SU-DHL-6 (cell line): ENCODE measurements around the gene SPCS2.

ENCODE experiments used
- H2AFZ ChIP-seq: fragments of 200-600 bp; sonication (generic); 2 replicates; pipeline ENCODE4 v1.6.1; 2014; ENCODE audit warnings: low read depth, mild to moderate bottlenecking, moderate library complexity, mixed read lengths, antibody characterized with exemption, low read length; ENCODE audit not compliant: severe bottlenecking
- H3F3A ChIP-seq: fragments of 200-600 bp; shearing (Covaris generic); 2 replicates; pipeline ENCODE4 v1.6.0; 2016; ENCODE audit warnings: antibody characterized with exemption, mild to moderate bottlenecking; ENCODE audit not compliant: insufficient read depth
- H3K27ac ChIP-seq: fragments of 200-600 bp; sonication (generic); 2 replicates; pipeline ENCODE4 v1.5.1; 2016; ENCODE audit warnings: low read depth, mild to moderate bottlenecking, low read length, moderate library complexity, mixed read lengths
- H3K27me3 ChIP-seq: fragments of 200-600 bp; sonication (generic), shearing (Covaris generic); 2 replicates; pipeline ENCODE4 v1.6.0; 2014; ENCODE audit warnings: mild to moderate bottlenecking, low read length
- H3K36me3 ChIP-seq: fragments of 200-600 bp; sonication (generic); 2 replicates; pipeline ENCODE4 v1.6.1; 2014; ENCODE audit warnings: mild to moderate bottlenecking, low read length, mixed read lengths
- H3K4me2 ChIP-seq: fragments of 300-600, 200-600 bp; shearing (Covaris generic), sonication (generic); 2 replicates; pipeline ENCODE4 v1.6.0; 2014; ENCODE audit warnings: low read length, low read depth, mild to moderate bottlenecking; ENCODE audit not compliant: poor library complexity, severe bottlenecking
- H3K4me3 ChIP-seq: fragments of 200-600 bp; sonication (generic); 2 replicates; pipeline ENCODE4 v1.5.1; 2014; ENCODE audit warnings: antibody characterized with exemption, low read length, mild to moderate bottlenecking, mixed read lengths; ENCODE audit not compliant: insufficient read depth, poor library complexity, severe bottlenecking
- H3K79me2 ChIP-seq: fragments of 200-600 bp; sonication (generic); 2 replicates; pipeline ENCODE4 v1.6.1; 2014; ENCODE audit warnings: mild to moderate bottlenecking, low read length, moderate library complexity; ENCODE audit not compliant: insufficient read depth
- H3K9ac ChIP-seq: fragments of 200-600 bp; sonication (generic); 2 replicates; pipeline ENCODE4 v1.7.0; 2014; ENCODE audit warnings: mild to moderate bottlenecking, low read length
- H3K9me2 ChIP-seq: fragments of 200-600 bp; sonication (generic); replicated peaks from 2 replicates; pipeline ENCODE4 v1.6.1; 2014; ENCODE audit warnings: low read length; ENCODE audit not compliant: insufficient read depth
- H3K9me3 ChIP-seq: fragments of 200-600 bp; sonication (generic); 2 replicates; pipeline ENCODE4 v1.6.1; 2014; ENCODE audit warnings: low read length, mixed read lengths; ENCODE audit not compliant: insufficient read depth
- H4K20me1 ChIP-seq: fragments of 200-600 bp; sonication (generic); 2 replicates; pipeline ENCODE4 v1.6.1; 2014; ENCODE audit warnings: low read depth, mild to moderate bottlenecking, antibody characterized with exemption, low read length, moderate library complexity, mixed read lengths
- EZH2phosphoT487 ChIP-seq: fragments of 200-600 bp; sonication (generic), shearing (Covaris generic); conservative IDR thresholded peaks from 2 replicates; pipeline ENCODE4 v1.6.1; 2018; ENCODE audit warnings: mild to moderate bottlenecking, antibody characterized with exemption, low read length, moderate library complexity, mixed read lengths
- TF ChIP-seq, protein P1 (sequence below): fragments of 200-600 bp; sonication (generic); IDR thresholded peaks from one replicate; pipeline ENCODE4 v1.5.1; 2017; ENCODE audit warnings: antibody characterized with exemption, mild to moderate bottlenecking, low read length, moderate library complexity; ENCODE audit not compliant: insufficient read depth, poor library complexity, severe bottlenecking

The SPCS2 gene

DNA sequence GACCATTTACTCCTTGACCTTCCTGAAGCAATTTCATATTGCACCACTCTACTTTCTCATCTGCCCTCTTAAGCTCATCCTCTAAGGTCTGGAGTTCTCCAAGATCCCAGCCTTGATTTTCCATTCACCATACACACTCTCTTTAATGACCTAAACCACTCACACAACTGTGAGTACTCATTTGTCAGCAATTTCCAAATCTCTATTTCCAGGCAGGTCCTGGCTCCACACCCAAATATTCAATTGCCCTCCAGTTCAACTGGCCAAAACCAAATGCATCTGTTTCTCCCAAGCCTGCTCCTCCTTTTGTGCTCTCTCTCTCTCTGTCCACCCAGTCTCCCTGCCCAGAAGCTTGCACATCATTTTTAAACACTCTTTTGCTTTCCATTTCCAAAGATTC, 79.3 kb downstream of the SPCS2 start:
- no peak overlapping the region for H3K4me3 ChIP-seq
- H3F3A ChIP-seq: no peaks in the 10 kb centered on the region
- H3K36me3 ChIP-seq: no peaks in the 10 kb centered on the region
- no peak overlapping the region for H3K4me2 ChIP-seq
- H3K79me2 ChIP-seq: no peaks in the 10 kb centered on the region
- no peak for TF ChIP-seq EZH2phosphoT487
- TF ChIP-seq, protein P1, sequence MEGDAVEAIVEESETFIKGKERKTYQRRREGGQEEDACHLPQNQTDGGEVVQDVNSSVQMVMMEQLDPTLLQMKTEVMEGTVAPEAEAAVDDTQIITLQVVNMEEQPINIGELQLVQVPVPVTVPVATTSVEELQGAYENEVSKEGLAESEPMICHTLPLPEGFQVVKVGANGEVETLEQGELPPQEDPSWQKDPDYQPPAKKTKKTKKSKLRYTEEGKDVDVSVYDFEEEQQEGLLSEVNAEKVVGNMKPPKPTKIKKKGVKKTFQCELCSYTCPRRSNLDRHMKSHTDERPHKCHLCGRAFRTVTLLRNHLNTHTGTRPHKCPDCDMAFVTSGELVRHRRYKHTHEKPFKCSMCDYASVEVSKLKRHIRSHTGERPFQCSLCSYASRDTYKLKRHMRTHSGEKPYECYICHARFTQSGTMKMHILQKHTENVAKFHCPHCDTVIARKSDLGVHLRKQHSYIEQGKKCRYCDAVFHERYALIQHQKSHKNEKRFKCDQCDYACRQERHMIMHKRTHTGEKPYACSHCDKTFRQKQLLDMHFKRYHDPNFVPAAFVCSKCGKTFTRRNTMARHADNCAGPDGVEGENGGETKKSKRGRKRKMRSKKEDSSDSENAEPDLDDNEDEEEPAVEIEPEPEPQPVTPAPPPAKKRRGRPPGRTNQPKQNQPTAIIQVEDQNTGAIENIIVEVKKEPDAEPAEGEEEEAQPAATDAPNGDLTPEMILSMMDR: no peak
- no peaks in the 10 kb centered on the region for H3K9me3 ChIP-seq
- no peaks in the 10 kb centered on the region for H4K20me1 ChIP-seq
- H3K9me2 ChIP-seq: no peaks in the 10 kb centered on the region
- no peak overlapping the region for H3K27ac ChIP-seq
- no peak overlapping the region for H2AFZ ChIP-seq
- no peaks in the 10 kb centered on the region for H3K27me3 ChIP-seq
- no peak overlapping the region for H3K9ac ChIP-seq
